Measurements from ENCODE around the gene ERC1.
A peak's percentile ranks its signal among the peaks of the same experiment; 100 is the strongest.

Gene ERC1

GRCh38 chr12:1083889-1084262, 92.9 kb downstream of the ERC1 start:
- no peaks in the 10 kb centered on the region for H3K4me1 ChIP-seq (ENCODE audit: insufficient read depth, low read length, severe bottlenecking)
- peaks cover 2% of the 10 kb centered on the region; the same call in 1 of the 2 replicates for H3K9me3 ChIP-seq (ENCODE audit: low read length)
- no peaks in the 10 kb centered on the region for H3K9me2 ChIP-seq (ENCODE audit: low read depth, low read length)
- H3K27me3 ChIP-seq (ENCODE audit: insufficient read depth, low read length), result no peaks in the 10 kb centered on the region
- H3K4me3 ChIP-seq (ENCODE audit: low read depth, low read length, poor library complexity, severe bottlenecking), result no peak overlapping the region
- H4K20me1 ChIP-seq (ENCODE audit: insufficient read depth, low read length), result no peaks in the 10 kb centered on the region
- TF ChIP-seq CTCF (IDR thresholded peaks at IDR 0.05; ENCODE audit: low read length) (no peak), EZH2 (IDR thresholded peaks at IDR 0.05; ENCODE audit: borderline replicate concordance, low read length) (no peak)
- H3K4me2 ChIP-seq (ENCODE audit: low read length), result no peak overlapping the region
- H3K27ac ChIP-seq (ENCODE audit: low read depth, low read length, poor library complexity, severe bottlenecking), result no peak overlapping the region
- no peaks in the 10 kb centered on the region for H3K79me2 ChIP-seq (ENCODE audit: insufficient read depth, low read length)
- no peak overlapping the region for H3K9ac ChIP-seq (ENCODE audit: low read length)
- H3F3A ChIP-seq (ENCODE audit: insufficient read depth, low read length), result peaks cover 8% of the 10 kb centered on the region; the same call in 1 of the 2 replicates
- no peaks in the 10 kb centered on the region for H3K36me3 ChIP-seq (ENCODE audit: insufficient read depth, low read length)
- no peak overlapping the region for H2AFZ ChIP-seq (ENCODE audit: low read length)

- Histone ChIP-seq H2AFZ (ENCODE audit: low read length) (no peak overlapping the region), H3K9ac (ENCODE audit: low read length) (no peak overlapping the region), H3K4me2 (ENCODE audit: low read length) (no peak overlapping the region), H3K9me2 (ENCODE audit: low read depth, low read length) (no peaks in the 10 kb centered on the region), H3K79me2 (ENCODE audit: insufficient read depth, low read length) (no peaks in the 10 kb centered on the region), H3K27me3 (ENCODE audit: insufficient read depth, low read length) (no peaks in the 10 kb centered on the region), H3K9me3 (ENCODE audit: low read length) (no peaks in the 10 kb centered on the region), H3F3A (ENCODE audit: insufficient read depth, low read length) (no peaks in the 10 kb centered on the region), H4K20me1 (ENCODE audit: insufficient read depth, low read length) (no peaks in the 10 kb centered on the region), H3K27ac (ENCODE audit: low read depth, low read length, poor library complexity, severe bottlenecking) (no peak overlapping the region), H3K4me1 (ENCODE audit: insufficient read depth, low read length, severe bottlenecking) (no peaks in the 10 kb centered on the region), H3K4me3 (ENCODE audit: low read depth, low read length, poor library complexity, severe bottlenecking) (no peak overlapping the region), H3K36me3 (ENCODE audit: insufficient read depth, low read length) (no peaks in the 10 kb centered on the region)
- no peak for TF ChIP-seq CTCF (IDR thresholded peaks at IDR 0.05; ENCODE audit: low read length)
- no peak for TF ChIP-seq EZH2 (IDR thresholded peaks at IDR 0.05; ENCODE audit: borderline replicate concordance, low read length)
Measured at GRCh38 chr12:1091350-1091749, 100.3 kb downstream of the ERC1 start.

- no peak overlapping the region for H2AFZ ChIP-seq (ENCODE audit: low read length)
- no peak overlapping the region for H3K9ac ChIP-seq (ENCODE audit: low read length)
- H3K79me2 ChIP-seq (ENCODE audit: insufficient read depth, low read length), result no peaks in the 10 kb centered on the region
- no peaks in the 10 kb centered on the region for H3K9me2 ChIP-seq (ENCODE audit: low read depth, low read length)
- no peaks in the 10 kb centered on the region for H3F3A ChIP-seq (ENCODE audit: insufficient read depth, low read length)
- no peak overlapping the region for H3K4me2 ChIP-seq (ENCODE audit: low read length)
- H3K4me1 ChIP-seq (ENCODE audit: insufficient read depth, low read length, severe bottlenecking), result no peaks in the 10 kb centered on the region
- no peaks in the 10 kb centered on the region for H3K9me3 ChIP-seq (ENCODE audit: low read length)
- TF ChIP-seq EZH2 (IDR thresholded peaks at IDR 0.05; ENCODE audit: borderline replicate concordance, low read length), result no peak
- peak; percentile 94 for TF ChIP-seq CTCF (IDR thresholded peaks at IDR 0.05; ENCODE audit: low read length)
- no peak overlapping the region for H3K27ac ChIP-seq (ENCODE audit: low read depth, low read length, poor library complexity, severe bottlenecking)
- no peaks in the 10 kb centered on the region for H3K36me3 ChIP-seq (ENCODE audit: insufficient read depth, low read length)
- H3K4me3 ChIP-seq (ENCODE audit: low read depth, low read length, poor library complexity, severe bottlenecking), result no peak overlapping the region
- H3K27me3 ChIP-seq (ENCODE audit: insufficient read depth, low read length), result no peaks in the 10 kb centered on the region
- H4K20me1 ChIP-seq (ENCODE audit: insufficient read depth, low read length), result no peaks in the 10 kb centered on the region
Measured at GRCh38 chr12:1093166-1093751, 102.2 kb downstream of the ERC1 start.

All from OCI-LY1 (cell line).